ENCODE results near the gene GCGR. TPM values are rescaled to one million over a fixed set of nuclear protein-coding genes. Genes with fewer than 3 reads are reported as not detected.
A peak's percentile ranks its signal among the peaks of the same experiment; 100 is the strongest.

Gene GCGR
- polyA plus RNA-seq, 2 of the 4 experiments (the other 2 are of a cell fraction) = 0.19 to 0.45 TPM

- H3K27ac ChIP-seq = no peak overlapping the region
- no peak for ATAC-seq
- no peaks in the 10 kb centered on the region for H3K9me3 ChIP-seq
- TF ChIP-seq POLR2A (IDR thresholded peaks at IDR 0.05; ENCODE audit: low read length) (no peak), ZNF302 (CRISPR knock-in tag; IDR thresholded peaks at IDR 0.05) (no peak), GATA3 (IDR thresholded peaks at IDR 0.05; ENCODE audit: borderline replicate concordance) (no peak), ESRRA (IDR thresholded peaks at IDR 0.05; ENCODE audit: borderline replicate concordance, low read length) (no peak), ZFP36 (IDR thresholded peaks at IDR 0.05; ENCODE audit: borderline replicate concordance, partially characterized antibody) (no peak), NPAS2 (CRISPR knock-in tag; IDR thresholded peaks at IDR 0.05; ENCODE audit: borderline replicate concordance) (no peak), RCOR1 (IDR thresholded peaks at IDR 0.05; ENCODE audit: low read depth, low read length) (no peak), RAD21 (conservative IDR thresholded peaks at IDR 0.05 in 1 of 2, IDR thresholded peaks at IDR 0.05 in 1 of 2) (no peak)
- DNase-seq (ENCODE audit: low read depth in 1 of 2, low spot score in 1 of 2) = no peak
- CTCF ChIA-PET = interaction anchor here (0.7 to 1.6 kb wide), 5 partner anchors 9 to 70 kb away, joined by 3 to 6 read pairs (median 4); no protein-coding TSS in a partner anchor
- H3K4me3 ChIP-seq = no peak overlapping the region
- no peak for FAIRE-seq
- H3K4me2 ChIP-seq = no peak overlapping the region
- WGBS (ENCODE audit: missing lambda C conversion rate) = 89% methylated on average over 9 of the region's 9 CpGs
- H3K4me1 ChIP-seq = peaks cover 27% of the 10 kb centered on the region
- POLR2A ChIA-PET = no interaction called here
Observed at GRCh38 chr17:81801327-81801726, 2.6 kb upstream of the GCGR start.

GRCh38 chr17:81802048-81802758 lies 1.7 kb upstream of the GCGR start:
- ChIA-PET POLR2A (no interaction called here), CTCF (interaction anchor here (1.1 to 1.6 kb wide), 3 partner anchors 8 to 70 kb away, joined by 4 to 6 read pairs (median 4); no protein-coding TSS in a partner anchor)
- H3K27ac ChIP-seq = no peak overlapping the region
- WGBS (ENCODE audit: missing lambda C conversion rate) = 75% methylated on average over 9 of the region's 9 CpGs
- no peak for FAIRE-seq
- no peaks in the 10 kb centered on the region for H3K9me3 ChIP-seq
- no peak overlapping the region for H3K4me3 ChIP-seq
- H3K4me1 ChIP-seq = peaks cover 36% of the 10 kb centered on the region
- TF ChIP-seq PHF8 (IDR thresholded peaks at IDR 0.05; ENCODE audit: borderline replicate concordance, low read depth) (no peak), HOXA7 (CRISPR knock-in tag; IDR thresholded peaks at IDR 0.05) (no peak), NFE2L2 (conservative IDR thresholded peaks at IDR 0.05; ENCODE audit: low read length) (no peak), SMC3 (IDR thresholded peaks at IDR 0.05) (no peak), MAFK (IDR thresholded peaks at IDR 0.05; ENCODE audit: partially characterized antibody) (no peak), RAD21 (conservative IDR thresholded peaks at IDR 0.05 in 1 of 2, IDR thresholded peaks at IDR 0.05 in 1 of 2) (no peak), FOSL2 (IDR thresholded peaks at IDR 0.05) (no peak), FOSL2 (CRISPR knock-in tag; IDR thresholded peaks at IDR 0.05) (no peak)
- ATAC-seq = no peak
- DNase-seq (ENCODE audit: low read depth in 1 of 2, low spot score in 1 of 2) = no peak
- no peak overlapping the region for H3K4me2 ChIP-seq

- Histone ChIP-seq H3K27ac (no peak overlapping the region; a peak in 1 of 6 replicates), H3K4me3 (peak overlapping the region; percentile 42; the same call in 2 of the 3 replicates), H3K4me2 (peak overlapping the region; percentile 97), H3K4me1 (peaks cover 36% of the 10 kb centered on the region), H3K9me3 (no peaks in the 10 kb centered on the region)
- POLR2A ChIA-PET = no interaction called here
- CTCF ChIA-PET = no interaction called here
- TF ChIP-seq SMC3 (IDR thresholded peaks at IDR 0.05) (no peak), BCL3 (IDR thresholded peaks at IDR 0.05) (no peak), JUN (IDR thresholded peaks at IDR 0.05) (no peak), FOSB (CRISPR knock-in tag; IDR thresholded peaks at IDR 0.05) (no peak), RFX5 (IDR thresholded peaks at IDR 0.05) (no peak), CTCF (IDR thresholded peaks at IDR 0.05) (no peak), HDAC2 (IDR thresholded peaks at IDR 0.05) (no peak), PHF8 (IDR thresholded peaks at IDR 0.05; ENCODE audit: borderline replicate concordance, low read depth) (no peak), CHD4 (IDR thresholded peaks at IDR 0.05; ENCODE audit: borderline replicate concordance) (no peak), E2F6 (IDR thresholded peaks at IDR 0.05; ENCODE audit: borderline replicate concordance, low read depth) (no peak), RAD21 (conservative IDR thresholded peaks at IDR 0.05 in 1 of 2, IDR thresholded peaks at IDR 0.05 in 1 of 2) (no peak), MAZ (IDR thresholded peaks at IDR 0.05; ENCODE audit: borderline replicate concordance, low read depth, low read length) (no peak), POLR2A (IDR thresholded peaks at IDR 0.05; ENCODE audit: low read length) (no peak), EP300 (IDR thresholded peaks at IDR 0.05) (no peak), RARB (CRISPR knock-in tag; IDR thresholded peaks at IDR 0.05) (no peak), CHD2 (IDR thresholded peaks at IDR 0.05; ENCODE audit: low read length, partially characterized antibody) (no peak)
- FAIRE-seq (no peak), ATAC-seq (no peak), DNase-seq (ENCODE audit: low read depth in 1 of 2, low spot score in 1 of 2) (no peak)
- WGBS (ENCODE audit: missing lambda C conversion rate) = 54% methylated on average over 26 of the region's 26 CpGs
Observed at GRCh38 chr17:81802856-81803643, 900 bp upstream of the GCGR start.
